PFSK-1 (cell line): Measurements from ENCODE around the gene MAPK4.

Experiments
- FOXP2 ChIP-seq: optimal IDR thresholded peaks from 2 replicates; pipeline ENCODE3; 2011; ENCODE audit warnings: borderline replicate concordance, control low read depth, inconsistent platforms; ENCODE audit not compliant: insufficient read depth; ENCODE audit errors: extremely low read length, extremely low read depth
- POLR2AphosphoS5 ChIP-seq: IDR thresholded peaks from 2 replicates; pipeline ENCODE4 v1.6.1; 2012; ENCODE audit warnings: low read depth, mild to moderate bottlenecking, control low read depth, low read length, moderate library complexity
- SIN3A ChIP-seq: IDR thresholded peaks from 2 replicates; pipeline ENCODE4 v1.6.1; 2012; ENCODE audit warnings: mild to moderate bottlenecking, low read length, moderate library complexity, borderline replicate concordance; ENCODE audit not compliant: insufficient read depth
- TAF1 ChIP-seq: IDR thresholded peaks from 2 replicates; pipeline ENCODE4 v1.6.1; 2012; ENCODE audit warnings: low read length, control low read depth, borderline replicate concordance; ENCODE audit not compliant: insufficient read depth
- TF ChIP-seq, protein P1 (sequence below), 2 experiments: IDR thresholded peaks; 2 replicates each; pipeline versions ENCODE4 v1.6.1 to v1.8.0; 2011 to 2012; ENCODE audit warnings: low read depth in 2 of 2, low read length in 2 of 2, control low read depth in 1 of 2, inconsistent platforms in 1 of 2, mild to moderate bottlenecking in 1 of 2, moderate library complexity in 1 of 2; ENCODE audit not compliant: insufficient read depth in 1 of 2

Gene MAPK4

GRCh38 chr18:50571606-50572005 lies 11.7 kb downstream of the MAPK4 start:
- TF ChIP-seq SIN3A (no peak), POLR2AphosphoS5 (no peak), TAF1 (no peak), FOXP2 (no peak)
- TF ChIP-seq, protein P1, sequence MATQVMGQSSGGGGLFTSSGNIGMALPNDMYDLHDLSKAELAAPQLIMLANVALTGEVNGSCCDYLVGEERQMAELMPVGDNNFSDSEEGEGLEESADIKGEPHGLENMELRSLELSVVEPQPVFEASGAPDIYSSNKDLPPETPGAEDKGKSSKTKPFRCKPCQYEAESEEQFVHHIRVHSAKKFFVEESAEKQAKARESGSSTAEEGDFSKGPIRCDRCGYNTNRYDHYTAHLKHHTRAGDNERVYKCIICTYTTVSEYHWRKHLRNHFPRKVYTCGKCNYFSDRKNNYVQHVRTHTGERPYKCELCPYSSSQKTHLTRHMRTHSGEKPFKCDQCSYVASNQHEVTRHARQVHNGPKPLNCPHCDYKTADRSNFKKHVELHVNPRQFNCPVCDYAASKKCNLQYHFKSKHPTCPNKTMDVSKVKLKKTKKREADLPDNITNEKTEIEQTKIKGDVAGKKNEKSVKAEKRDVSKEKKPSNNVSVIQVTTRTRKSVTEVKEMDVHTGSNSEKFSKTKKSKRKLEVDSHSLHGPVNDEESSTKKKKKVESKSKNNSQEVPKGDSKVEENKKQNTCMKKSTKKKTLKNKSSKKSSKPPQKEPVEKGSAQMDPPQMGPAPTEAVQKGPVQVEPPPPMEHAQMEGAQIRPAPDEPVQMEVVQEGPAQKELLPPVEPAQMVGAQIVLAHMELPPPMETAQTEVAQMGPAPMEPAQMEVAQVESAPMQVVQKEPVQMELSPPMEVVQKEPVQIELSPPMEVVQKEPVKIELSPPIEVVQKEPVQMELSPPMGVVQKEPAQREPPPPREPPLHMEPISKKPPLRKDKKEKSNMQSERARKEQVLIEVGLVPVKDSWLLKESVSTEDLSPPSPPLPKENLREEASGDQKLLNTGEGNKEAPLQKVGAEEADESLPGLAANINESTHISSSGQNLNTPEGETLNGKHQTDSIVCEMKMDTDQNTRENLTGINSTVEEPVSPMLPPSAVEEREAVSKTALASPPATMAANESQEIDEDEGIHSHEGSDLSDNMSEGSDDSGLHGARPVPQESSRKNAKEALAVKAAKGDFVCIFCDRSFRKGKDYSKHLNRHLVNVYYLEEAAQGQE (IDR thresholded peaks at IDR 0.05; ENCODE audit: insufficient read depth in 1 of 2, low read depth in 2 of 2, low read length in 2 of 2) = no peak

GRCh38 chr18:50573679-50574078 lies 13.8 kb downstream of the MAPK4 start:
- TF ChIP-seq FOXP2 = no peak
- TF ChIP-seq SIN3A = no peak
- TF ChIP-seq POLR2AphosphoS5 = no peak
- no peak for TF ChIP-seq TAF1
- TF ChIP-seq, protein P1 (IDR thresholded peaks at IDR 0.05; ENCODE audit: insufficient read depth in 1 of 2, low read depth in 2 of 2, low read length in 2 of 2) = no peak

DNA sequence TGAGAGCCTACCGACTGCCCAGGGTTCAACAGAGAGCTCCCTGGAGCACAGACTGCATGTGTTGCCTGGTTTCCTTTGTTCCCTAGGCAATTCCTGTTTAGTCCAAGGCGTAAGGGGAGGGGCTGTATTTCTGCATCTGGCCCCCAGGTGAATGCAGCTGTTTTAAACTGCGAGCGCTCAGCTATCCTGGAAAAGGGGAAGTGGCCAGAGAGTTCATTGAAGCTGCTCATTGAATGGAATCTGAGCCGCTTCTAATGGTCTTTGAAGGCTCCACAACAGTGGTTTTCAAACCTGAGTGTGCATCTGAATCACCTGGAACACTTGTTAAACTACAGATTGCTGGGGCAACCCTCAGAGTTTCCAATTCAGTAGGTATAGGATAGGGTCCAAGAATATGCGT lies 18.1 kb downstream of the MAPK4 start:
- no peak for TF ChIP-seq SIN3A
- no peak for TF ChIP-seq POLR2AphosphoS5
- TF ChIP-seq FOXP2 = no peak
- no peak for TF ChIP-seq TAF1

DNA sequence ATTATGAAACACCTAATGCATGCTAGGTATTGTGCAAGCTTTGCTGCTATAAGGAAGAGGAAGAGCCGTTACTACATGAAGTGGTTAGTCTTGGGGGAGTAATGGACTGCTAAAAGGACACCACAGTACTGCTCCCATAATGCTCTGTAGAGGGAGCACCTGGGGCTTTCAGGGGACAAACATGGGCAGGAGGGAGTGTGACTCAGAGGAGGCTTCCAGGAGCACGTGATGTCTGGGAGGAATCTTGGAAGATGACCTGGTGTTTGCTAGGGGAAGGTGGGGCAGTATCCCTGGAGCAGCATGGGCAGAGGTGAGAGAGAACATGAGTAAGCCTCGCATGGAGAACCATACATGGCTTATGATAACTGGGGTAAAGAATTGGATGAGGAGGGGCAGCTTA lies 18.8 kb downstream of the MAPK4 start:
- TF ChIP-seq TAF1 (no peak), FOXP2 (no peak), POLR2AphosphoS5 (no peak), SIN3A (no peak)
- TF ChIP-seq, protein P1 (IDR thresholded peaks at IDR 0.05; ENCODE audit: insufficient read depth in 1 of 2, low read depth in 2 of 2, low read length in 2 of 2) = no peak

GRCh38 chr18:50579061-50579774 lies 19.3 kb downstream of the MAPK4 start:
- TF ChIP-seq SIN3A (no peak), POLR2AphosphoS5 (no peak), TAF1 (no peak), FOXP2 (no peak)
- TF ChIP-seq, protein P1 (IDR thresholded peaks at IDR 0.05; ENCODE audit: insufficient read depth in 1 of 2, low read depth in 2 of 2, low read length in 2 of 2) = no peak
